ENCODE measurements around the gene TTC28.
"Not testable (repeated sequence)": the region's sequence is repeated elsewhere in the genome, so short reads cannot be mapped to it uniquely, and the experiment has no call there.

Gene TTC28

DNA sequence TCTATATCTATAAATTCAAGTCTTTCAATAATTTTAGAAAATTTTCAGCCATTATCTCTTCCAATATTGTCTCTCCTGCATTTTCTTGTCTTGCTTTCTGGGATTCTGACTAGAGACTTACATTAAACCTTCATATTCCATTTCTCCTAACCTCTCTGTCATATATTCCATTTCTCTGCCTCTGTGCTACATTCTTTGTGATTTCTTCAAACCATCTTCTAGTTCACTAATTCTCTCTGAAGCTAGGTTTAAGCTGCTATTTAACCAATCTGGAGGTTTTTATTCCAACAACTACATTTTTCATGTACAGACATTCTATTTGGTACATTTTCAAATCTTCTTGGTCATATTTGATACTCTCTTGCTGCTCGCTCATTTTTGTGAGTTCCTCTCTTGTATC is 122.5 kb downstream of the TTC28 start:
- no peak for DNase-seq (ENCODE audit: low read depth)

DNA sequence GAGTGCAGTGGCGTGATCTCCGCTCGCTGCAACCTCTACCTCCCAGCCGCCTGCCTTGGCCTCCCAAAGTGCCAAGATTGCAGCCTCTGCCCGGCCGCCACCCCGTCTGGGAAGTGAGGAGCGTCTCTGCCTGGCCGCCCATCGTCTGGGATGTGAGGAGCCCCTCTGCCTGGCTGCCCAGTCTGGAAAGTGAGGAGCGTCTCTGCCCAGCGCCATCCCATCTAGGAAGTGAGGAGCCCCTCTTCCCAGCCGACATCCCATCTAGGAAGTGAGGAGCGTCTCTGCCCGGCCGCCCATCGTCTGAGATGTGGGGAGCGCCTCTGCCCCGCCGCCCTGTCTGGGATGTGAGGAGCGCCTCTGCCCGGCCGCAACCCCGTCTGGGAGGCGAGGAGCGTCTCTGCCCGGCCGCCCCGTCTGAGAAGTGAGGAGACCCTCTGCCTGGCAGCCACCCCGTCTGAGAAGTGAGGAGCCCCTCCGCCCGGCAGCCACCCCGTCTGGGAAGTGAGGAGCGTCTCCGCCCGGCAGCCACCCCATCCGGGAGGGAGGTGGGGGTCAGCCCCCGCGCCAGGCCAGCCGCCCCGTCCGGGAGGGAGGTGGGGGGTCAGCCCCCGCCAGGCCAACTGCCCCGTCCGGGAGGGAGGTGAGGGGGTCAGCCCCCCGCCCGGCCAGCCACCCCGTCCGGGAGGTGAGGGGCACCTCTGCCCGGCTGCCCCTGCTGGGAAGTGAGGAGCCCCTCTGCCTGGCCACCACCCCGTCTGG is 126.4 kb downstream of the TTC28 start:
- not testable (repeated sequence) for DNase-seq (ENCODE audit: low read depth)

DNA sequence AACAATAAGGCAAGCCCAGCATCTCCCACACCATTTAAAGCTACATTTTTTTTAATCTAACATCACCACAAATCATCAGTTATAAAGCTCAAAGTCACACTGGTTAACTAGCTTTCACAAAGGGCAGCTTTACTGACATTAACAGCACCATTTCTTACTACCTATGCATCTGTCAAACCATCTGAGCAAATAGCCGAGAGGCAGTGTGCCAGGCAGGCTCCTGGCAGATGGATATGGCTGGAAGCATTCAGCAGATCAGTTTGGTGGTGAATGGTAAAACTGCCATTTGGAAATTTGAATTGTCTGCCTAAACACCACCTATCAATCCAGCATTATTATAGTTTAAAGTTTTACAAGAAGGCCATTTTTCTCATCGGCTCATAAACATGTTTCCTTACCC is 131.2 kb downstream of the TTC28 start:
- no peak for DNase-seq (ENCODE audit: low read depth)

DNA sequence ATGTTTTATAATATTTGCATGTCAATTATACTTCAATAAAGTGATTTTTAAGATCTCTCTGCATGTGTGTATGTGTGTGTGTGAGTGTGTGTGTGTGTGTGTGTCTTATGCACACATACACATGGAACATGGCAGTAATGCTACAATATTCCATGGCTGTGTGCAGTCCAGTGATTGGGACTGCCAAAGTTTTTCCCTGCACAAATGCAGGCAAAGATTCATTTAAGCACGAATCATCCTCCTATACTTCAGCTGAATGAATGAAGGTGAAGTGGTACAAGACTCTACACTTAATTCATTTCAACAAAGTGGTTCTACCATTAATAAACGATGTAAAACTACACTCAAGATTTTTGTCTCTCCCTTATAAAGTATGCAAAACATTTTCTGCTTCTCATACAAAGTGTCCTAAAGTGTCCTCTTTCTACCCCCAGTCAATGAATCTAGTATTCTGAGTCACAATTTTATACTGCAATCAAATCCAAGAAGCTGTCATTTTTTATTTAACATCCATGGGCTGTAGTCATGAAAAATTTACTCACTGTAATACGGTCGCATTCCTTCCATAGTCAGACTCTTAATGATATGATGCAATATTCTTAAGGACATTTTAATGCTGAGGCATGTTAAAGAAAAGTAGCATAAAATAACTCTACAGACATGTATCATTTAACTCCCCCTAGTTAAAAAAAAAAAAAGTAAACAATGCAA is 132.4 kb downstream of the TTC28 start:
- DNase-seq (ENCODE audit: low read depth) = peak; percentile 76

DNA sequence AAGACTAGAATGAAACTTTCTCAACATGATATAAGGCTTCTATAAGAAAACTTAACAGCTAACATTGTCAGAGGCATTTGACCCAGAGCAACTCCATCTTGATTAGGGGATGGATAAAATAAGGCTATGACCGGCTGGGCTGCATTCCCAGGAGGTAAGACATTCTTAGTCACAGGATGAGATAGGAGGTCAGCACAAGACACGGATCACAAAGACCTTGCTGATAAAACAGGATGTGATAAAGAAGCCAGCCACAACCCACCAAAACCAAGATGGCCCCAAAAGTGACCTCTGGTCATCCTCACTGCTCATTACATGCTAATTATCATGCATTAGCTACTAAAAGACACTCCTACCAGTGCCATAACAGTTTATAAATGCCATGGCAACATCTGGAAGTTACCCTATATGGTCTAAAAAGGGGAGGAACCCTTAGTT is 135.2 kb downstream of the TTC28 start:
- DNase-seq (ENCODE audit: low read depth) = no peak

DNA sequence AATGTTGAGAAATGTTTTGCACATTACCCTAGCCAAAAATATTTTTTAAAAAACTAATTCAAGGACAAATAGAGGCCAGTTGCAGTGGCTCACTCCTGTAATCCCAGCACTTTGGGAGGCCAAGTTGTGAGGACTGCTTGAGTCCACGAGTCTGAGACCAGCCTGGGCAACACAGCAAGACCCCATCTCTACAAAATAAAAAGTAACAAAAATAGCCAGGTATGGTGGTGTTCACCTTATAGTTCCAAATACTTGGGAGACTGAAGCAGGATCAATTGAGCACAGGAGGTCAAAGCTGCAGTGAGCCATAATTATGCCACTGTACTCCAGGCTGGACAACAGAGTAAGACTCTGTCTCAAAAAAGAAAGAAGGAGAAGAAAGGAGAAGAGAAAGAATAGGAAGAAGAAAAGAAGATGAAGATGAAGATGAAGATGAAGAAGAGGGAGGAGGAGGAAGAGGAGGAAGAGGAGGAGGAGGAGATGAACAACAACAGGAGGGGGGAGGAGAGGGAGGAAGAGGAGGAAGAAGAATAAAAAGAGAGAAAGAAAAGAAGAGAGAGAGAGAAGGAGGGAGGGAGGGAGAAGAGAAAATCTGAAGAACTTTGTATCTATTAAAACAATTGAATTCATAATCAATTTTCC is 136.5 kb downstream of the TTC28 start:
- no peak for DNase-seq (ENCODE audit: low read depth)

DNA sequence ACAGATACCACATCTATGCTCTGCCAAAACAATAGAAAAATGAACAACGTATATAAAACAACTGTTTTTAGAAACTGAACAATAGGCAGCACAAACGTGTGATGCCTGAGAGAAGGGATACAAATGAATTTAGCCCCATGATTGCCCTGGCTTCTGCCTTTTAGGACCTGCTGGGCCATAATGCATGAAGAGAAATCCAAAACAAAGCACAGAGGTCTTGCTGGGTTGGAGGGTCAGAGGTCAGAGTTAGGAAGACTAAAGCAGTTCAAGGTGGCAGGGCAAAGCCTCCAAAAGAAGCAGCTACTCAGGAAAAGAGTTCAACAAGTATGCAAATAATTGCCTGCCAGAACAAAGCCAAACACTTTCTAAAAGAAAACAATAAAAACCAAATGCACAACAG is 138.5 kb downstream of the TTC28 start:
- no peak for DNase-seq (ENCODE audit: low read depth)

DNA sequence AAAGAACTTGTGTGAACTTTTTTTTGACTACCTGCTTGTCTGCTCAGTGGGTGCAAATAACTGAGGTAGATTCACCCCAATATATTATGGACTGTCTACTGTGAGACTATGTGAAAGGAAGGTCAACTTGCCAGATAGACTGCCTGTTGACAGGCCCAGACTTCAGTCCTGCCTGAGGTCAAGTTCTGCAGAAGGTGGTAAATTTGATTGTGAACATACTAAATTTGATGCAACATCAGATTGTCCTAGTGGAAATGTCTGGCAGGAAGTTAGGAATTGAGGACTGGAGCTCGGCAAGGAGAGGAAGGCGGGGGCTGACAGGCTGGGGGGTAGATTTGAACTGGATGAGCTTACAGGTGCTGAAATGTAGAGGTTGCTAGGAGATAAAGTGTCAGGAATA is 140.7 kb downstream of the TTC28 start:
- DNase-seq (ENCODE audit: low read depth) = no peak

DNA sequence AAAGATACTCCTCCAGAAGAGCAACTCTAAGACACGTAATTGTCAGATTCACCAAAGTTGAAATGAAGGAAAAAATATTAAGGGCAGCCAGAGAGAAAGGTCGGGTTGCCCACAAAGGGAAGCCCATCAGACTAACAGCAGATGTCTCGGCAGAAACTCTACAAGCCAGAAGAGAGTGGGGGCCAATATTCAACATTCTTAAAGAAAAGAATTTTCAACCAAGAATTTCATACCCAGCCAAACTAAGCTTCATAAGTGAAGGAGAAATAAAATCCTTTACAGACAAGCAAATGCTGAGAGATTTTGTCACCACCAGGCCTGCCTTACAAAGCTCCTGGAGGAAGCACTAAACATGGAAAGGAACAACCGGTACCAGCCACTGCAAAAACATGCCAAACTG is 149.1 kb downstream of the TTC28 start:
- DNase-seq (ENCODE audit: low read depth) = not testable (repeated sequence)

DNA sequence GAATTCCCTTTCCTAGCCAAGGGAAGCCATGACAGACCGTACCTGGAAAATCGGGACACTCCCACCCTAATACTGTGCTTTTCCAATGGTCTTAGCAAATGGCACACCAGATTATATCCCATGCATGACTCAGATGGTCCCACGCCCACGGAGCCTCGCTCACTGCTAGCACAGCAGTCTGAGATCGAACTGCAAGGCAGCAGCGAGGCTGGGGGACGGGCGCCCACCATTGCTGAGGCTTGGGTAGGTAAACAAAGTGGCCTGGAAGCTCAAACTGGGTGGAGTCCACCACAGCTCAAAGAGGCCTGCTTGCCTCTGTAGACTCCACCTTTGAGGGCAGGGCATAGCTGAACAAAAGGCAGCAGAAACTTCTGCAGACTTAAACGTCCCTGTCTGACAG is 150.5 kb downstream of the TTC28 start:
- DNase-seq (ENCODE audit: low read depth) = not testable (repeated sequence)

DNA sequence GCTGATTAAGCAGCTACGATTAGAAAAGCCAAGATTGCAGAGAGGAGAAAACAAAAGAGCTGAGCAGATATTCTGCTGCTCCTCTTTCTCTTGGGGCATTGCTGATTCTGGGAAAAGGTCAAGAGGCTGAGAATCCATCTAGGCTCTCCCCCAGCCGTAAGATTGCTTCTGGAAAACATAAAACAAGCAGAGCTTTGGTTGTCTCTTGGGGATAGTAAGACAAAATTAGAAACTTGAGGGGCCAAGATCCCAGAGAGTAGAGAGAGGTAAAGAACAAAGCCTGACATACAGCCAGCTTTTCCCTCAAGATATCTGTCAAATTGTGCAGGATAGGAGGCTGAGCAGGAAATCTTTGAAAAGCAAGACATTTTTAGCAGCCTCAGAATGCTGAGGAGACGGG is 158.2 kb downstream of the TTC28 start:
- no peak for DNase-seq (ENCODE audit: low read depth)

DNA sequence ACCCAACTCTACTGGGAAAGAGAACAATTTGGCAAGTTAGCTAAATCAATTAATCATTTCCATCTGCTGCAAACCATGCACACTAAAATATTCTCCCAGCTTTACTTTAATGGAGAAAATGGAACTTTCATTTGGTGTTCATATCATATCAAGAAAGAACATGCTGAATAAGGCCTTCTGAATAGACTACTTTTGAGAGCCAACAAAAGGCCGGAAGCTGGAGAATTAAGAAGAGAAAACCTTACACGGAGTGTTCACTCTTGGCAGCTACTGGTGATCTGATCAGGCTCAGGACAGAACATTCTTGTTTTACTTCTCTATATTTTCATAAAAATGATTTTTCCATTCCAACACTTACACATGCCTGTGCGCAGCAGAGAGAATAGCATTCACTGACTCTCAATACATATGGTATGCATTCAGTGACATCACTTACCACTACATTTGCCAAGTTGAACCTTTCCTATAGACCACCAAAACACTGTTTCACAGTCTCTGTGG is 165.3 kb downstream of the TTC28 start:
- DNase-seq (ENCODE audit: low read depth) = no peak

DNA sequence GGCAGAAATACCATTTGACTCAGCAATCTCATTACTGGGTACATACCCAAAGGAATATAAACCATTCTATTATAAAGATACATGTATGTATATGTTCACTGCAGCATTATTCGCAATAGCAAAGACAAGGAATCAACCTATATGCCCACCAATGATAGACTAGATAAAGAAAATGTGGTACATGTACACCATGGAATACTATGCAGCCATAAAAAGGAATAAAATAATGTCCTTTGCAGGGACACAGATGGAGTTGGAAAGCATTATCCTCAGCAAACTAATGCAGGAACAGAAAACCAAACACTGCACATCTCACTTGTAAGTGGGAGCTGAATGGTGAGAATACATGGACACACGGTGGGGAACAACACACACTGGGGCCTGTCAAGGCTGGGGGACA is 167.3 kb downstream of the TTC28 start:
- not testable (repeated sequence) for DNase-seq (ENCODE audit: low read depth)

DNA sequence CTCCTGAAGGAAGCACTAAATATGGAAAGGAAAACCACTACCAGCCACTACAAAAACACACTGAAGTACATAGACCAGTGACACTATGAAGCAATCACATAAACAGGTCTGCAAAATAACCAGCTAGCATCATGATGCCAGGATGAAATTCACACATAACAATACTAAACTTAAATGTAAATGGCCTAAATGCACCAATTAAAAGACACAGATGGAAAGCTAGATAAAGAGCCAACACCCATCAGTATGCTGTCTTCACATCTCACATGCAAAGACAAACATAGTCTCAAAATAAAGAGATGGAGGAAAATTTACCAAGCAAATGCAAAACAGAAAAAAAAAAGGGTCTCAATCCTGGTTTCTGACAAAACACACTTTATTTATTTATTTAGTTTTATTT is 171.7 kb downstream of the TTC28 start:
- no peak for DNase-seq (ENCODE audit: low read depth)

DNA sequence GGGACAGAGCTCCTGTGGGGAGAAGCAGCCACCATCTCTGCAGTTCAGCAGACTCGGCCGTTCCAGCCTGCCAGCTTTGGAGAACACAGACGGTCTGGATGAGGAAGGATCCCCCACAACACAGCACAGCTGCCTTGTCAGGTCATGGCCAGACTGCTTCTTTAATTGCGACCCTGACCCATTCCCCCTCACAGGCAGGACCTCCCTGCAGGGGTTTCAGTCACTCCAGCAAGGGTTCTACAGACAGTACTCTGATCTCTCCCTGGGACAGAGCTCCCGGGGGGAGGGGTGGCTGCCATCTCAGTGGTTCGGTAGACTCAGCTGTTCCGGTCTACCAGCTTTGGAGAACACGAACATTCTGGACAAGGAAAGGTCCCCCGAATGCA is 173.5 kb downstream of the TTC28 start:
- DNase-seq (ENCODE audit: low read depth) = no peak

DNA sequence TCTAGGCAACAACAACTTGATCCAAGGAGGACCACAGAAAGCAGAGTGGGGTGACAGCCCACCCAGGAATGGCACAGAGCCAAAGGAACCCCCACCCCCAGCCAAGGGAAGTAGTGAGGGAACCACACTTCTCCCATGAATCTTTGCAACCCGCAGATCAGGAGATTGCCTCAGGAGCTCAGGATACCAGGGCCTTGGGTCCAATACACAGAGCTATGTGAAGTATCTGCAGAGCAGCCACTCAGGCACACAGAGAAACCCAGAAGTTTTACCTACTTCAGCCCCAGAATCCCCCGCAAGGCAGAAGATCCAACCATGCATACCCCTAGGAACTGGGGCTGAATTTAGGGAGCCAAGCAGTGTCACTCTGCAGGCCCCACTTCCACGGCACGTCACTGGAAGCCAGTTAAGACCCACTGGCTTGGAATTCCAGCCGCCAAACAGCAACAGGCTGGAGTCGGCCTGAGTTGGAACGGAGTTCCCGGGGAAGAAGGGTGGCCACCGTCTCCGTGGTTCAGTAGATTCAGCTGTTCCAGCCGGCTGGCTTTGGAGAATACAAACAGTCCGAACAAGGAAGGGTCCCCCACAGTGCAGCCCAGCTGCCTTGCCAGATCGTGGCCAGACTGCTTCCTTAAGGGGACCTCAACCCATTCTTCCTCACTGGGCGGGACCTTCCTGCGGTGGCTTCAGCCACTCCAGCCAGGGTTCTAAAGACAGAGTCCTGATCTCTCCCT is 174.1 kb downstream of the TTC28 start:
- DNase-seq (ENCODE audit: low read depth) = no peak

DNA sequence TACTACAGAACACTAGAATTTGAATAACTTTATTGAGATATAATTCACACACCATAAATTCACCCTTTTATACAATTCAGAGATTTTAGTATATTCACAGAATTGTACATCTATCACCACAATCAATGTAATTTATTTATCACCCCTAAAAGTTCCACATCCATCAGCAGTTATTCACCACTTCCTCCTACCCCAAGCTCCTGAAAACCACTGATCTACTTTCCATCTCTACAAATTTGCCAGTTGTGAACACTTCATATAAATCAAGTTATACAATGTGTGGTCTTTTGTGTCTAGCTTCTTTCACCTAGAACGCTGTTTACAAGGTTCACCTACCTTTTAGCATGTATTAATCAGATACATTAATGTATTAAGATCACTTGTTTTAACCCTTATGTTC is 179.6 kb downstream of the TTC28 start:
- DNase-seq (ENCODE audit: low read depth) = no peak

DNA sequence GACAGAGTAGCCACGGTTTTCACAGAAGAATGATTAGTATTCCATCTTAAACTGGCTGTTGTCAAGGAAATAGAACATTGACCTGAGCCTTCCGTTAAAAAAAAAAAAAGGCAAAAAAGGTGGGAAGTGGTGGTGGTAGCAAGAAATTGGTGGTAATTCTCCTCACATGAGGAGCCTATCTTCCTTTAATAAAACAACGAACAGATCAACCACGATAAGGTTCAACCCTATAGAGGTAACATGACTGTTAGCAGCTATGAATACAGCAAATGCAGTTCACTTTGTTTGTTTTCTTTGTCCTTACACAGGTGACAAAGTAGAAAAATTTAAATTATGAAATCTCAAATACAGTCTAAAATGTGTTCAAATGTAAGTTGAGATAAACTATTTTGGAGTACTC is 181.6 kb downstream of the TTC28 start:
- no peak for DNase-seq (ENCODE audit: low read depth)

DNA sequence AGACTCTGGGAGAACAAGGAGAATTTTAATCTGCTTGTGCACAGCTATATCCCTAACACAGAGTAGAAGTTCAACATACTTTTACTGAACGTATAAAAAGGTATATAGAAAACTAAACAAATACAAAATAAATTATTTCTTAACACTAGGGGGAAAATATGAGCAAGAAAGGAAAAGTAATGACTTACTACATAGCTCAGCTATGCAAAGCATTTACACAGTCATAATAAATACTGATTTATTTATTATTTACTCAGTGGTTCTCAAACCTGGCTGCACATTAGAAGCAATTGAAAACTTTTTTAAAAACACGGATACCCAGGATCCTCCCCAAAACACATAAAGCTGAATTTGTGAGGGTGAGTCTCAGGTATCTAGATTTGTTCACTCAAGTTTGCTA is 182.5 kb downstream of the TTC28 start:
- DNase-seq (ENCODE audit: low read depth) = no peak

DNA sequence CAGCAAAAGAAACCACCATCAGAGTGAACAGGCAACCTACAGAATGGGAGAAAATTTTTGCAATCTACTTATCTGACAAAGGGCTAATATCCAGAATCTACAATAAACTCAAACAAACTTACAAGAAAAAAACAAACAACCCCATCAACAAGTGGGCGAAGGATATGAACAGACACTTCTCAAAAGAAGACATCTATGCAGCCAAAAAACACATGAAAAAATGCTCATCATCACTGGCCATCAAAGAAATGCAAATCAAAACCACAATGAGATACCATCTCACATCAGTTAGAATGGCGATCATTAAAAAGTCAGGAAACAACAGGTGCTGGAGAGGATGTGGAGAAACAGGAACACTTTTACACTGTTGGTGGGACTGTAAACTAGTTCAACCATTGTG is 188.4 kb downstream of the TTC28 start:
- not testable (repeated sequence) for DNase-seq (ENCODE audit: low read depth)

DNA sequence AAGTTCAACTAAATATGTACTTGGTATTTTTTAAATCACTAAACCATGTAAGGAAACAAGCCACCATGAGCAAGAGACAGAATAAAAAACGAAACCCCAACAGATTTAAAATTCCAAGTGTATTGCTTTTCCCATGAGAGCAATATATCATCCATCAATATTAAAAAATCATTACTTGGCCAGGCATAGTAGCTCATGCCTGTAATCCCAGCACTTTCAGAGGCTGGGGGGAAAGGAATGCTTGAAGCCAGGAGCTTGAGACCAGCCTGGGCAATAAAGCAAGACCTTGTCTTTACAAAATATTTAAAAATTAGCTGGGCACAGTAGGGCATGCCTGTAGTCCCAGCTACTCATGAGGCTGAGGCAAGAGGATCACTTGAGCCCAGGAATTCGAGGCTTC is 190.8 kb downstream of the TTC28 start:
- no peak for DNase-seq (ENCODE audit: low read depth)

DNA sequence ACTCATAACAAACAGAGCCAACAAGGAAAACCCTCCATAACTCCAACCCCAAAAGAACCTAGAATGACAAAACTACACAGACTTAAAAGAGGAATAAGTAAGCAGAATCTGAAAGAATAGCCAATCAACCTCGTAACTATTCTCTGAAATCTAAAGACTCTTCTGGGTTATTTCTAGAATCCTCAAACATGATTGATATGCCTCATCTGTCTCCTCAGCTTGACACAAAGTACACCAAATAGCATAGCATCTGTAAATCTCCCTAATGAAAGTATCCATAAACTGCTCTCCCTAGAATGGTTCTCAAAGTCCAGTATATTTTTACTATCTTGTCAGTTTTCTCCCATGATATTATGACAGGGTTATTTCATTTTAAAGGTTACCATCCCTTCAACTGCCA is 195.0 kb downstream of the TTC28 start:
- DNase-seq (ENCODE audit: low read depth) = no peak
